ENCODE results near the gene PMM2. TPM values are rescaled to one million over a fixed set of nuclear protein-coding genes. Genes with fewer than 3 reads are reported as not detected.
A peak's percentile ranks its signal among the peaks of the same experiment; 100 is the strongest.
"Not testable (repeated sequence)": the region's sequence is repeated elsewhere in the genome, so short reads cannot be mapped to it uniquely, and the experiment has no call there.

The PMM2 gene
- total RNA-seq, 1 donor from 2014 or later = 47.6 TPM

- no peak for TF ChIP-seq CTCF (IDR thresholded peaks at IDR 0.05)
- Mint-ChIP-seq H3K4me1 (ENCODE audit: low read depth) (peaks cover 19% of the 10 kb centered on the region), H3K9me3 (ENCODE audit: low read depth) (no peaks in the 10 kb centered on the region), H3K4me3 (ENCODE audit: unreplicated experiment) (no peak overlapping the region), H3K36me3 (ENCODE audit: low read depth) (peaks cover 24% of the 10 kb centered on the region), H3K27me3 (ENCODE audit: low read depth) (no peaks in the 10 kb centered on the region), H3K27ac (ENCODE audit: unreplicated experiment) (no peak overlapping the region)
- no peak for DNase-seq (ENCODE audit: low spot score)
Observed at GRCh38 chr16:8831450-8831849, 33.8 kb downstream of the PMM2 start.

- no peak for DNase-seq (ENCODE audit: low spot score)
- no peak for TF ChIP-seq CTCF (IDR thresholded peaks at IDR 0.05)
- Mint-ChIP-seq H3K4me1 (ENCODE audit: low read depth) (peaks cover 12% of the 10 kb centered on the region), H3K27me3 (ENCODE audit: low read depth) (no peaks in the 10 kb centered on the region), H3K9me3 (ENCODE audit: low read depth) (no peaks in the 10 kb centered on the region), H3K4me3 (ENCODE audit: unreplicated experiment) (no peak overlapping the region), H3K27ac (ENCODE audit: unreplicated experiment) (no peak overlapping the region), H3K36me3 (ENCODE audit: low read depth) (peaks cover 24% of the 10 kb centered on the region)
Observed at GRCh38 chr16:8831871-8832716, 34.5 kb downstream of the PMM2 start.

GRCh38 chr16:8832717-8833105 lies 35.1 kb downstream of the PMM2 start:
- no peak for TF ChIP-seq CTCF (IDR thresholded peaks at IDR 0.05)
- H3K9me3 Mint-ChIP-seq (ENCODE audit: low read depth) = no peaks in the 10 kb centered on the region
- no peaks in the 10 kb centered on the region for H3K27me3 Mint-ChIP-seq (ENCODE audit: low read depth)
- H3K27ac Mint-ChIP-seq (ENCODE audit: unreplicated experiment) = peak overlapping the region; percentile 33
- H3K4me3 Mint-ChIP-seq (ENCODE audit: unreplicated experiment) = no peak overlapping the region
- peaks cover 24% of the 10 kb centered on the region for H3K36me3 Mint-ChIP-seq (ENCODE audit: low read depth)
- H3K4me1 Mint-ChIP-seq (ENCODE audit: low read depth) = peaks cover 11% of the 10 kb centered on the region
- no peak for DNase-seq (ENCODE audit: low spot score)

- not testable (repeated sequence) for DNase-seq (ENCODE audit: low spot score); H3K9me3 Mint-ChIP-seq (ENCODE audit: low read depth); H3K27ac Mint-ChIP-seq (ENCODE audit: unreplicated experiment); H3K27me3 Mint-ChIP-seq (ENCODE audit: low read depth); H3K36me3 Mint-ChIP-seq (ENCODE audit: low read depth); H3K4me3 Mint-ChIP-seq (ENCODE audit: unreplicated experiment); H3K4me1 Mint-ChIP-seq (ENCODE audit: low read depth)
Observed at GRCh38 chr16:8836797-8837196, 39.2 kb downstream of the PMM2 start.

- H3K9me3 Mint-ChIP-seq (ENCODE audit: low read depth); H3K27ac Mint-ChIP-seq (ENCODE audit: unreplicated experiment); H3K4me1 Mint-ChIP-seq (ENCODE audit: low read depth); H3K36me3 Mint-ChIP-seq (ENCODE audit: low read depth); H3K4me3 Mint-ChIP-seq (ENCODE audit: unreplicated experiment); H3K27me3 Mint-ChIP-seq (ENCODE audit: low read depth): not testable (repeated sequence)
- DNase-seq (ENCODE audit: low spot score) = peak; percentile 28
Observed at GRCh38 chr16:8837594-8837993, 40.0 kb downstream of the PMM2 start.

GRCh38 chr16:8842016-8842415 lies 44.4 kb downstream of the PMM2 start:
- not testable (repeated sequence) for H3K27me3 Mint-ChIP-seq (ENCODE audit: low read depth); H3K4me3 Mint-ChIP-seq (ENCODE audit: unreplicated experiment); H3K9me3 Mint-ChIP-seq (ENCODE audit: low read depth); H3K36me3 Mint-ChIP-seq (ENCODE audit: low read depth); H3K27ac Mint-ChIP-seq (ENCODE audit: unreplicated experiment); DNase-seq (ENCODE audit: low spot score)
- peaks cover 13% of the 10 kb centered on the region for H3K4me1 Mint-ChIP-seq (ENCODE audit: low read depth)

GRCh38 chr16:8843296-8843695 lies 45.7 kb downstream of the PMM2 start:
- not testable (repeated sequence) for H3K27me3 Mint-ChIP-seq (ENCODE audit: low read depth); H3K27ac Mint-ChIP-seq (ENCODE audit: unreplicated experiment); H3K36me3 Mint-ChIP-seq (ENCODE audit: low read depth); H3K4me3 Mint-ChIP-seq (ENCODE audit: unreplicated experiment); H3K9me3 Mint-ChIP-seq (ENCODE audit: low read depth)
- peaks cover 13% of the 10 kb centered on the region for H3K4me1 Mint-ChIP-seq (ENCODE audit: low read depth)
- DNase-seq (ENCODE audit: low spot score) = peak; percentile 20

Data from chondrocyte (in vitro differentiated cells).